K562 (cell line): ENCODE data around the gene MME. TPM values are rescaled to one million over a fixed set of nuclear protein-coding genes. Genes with fewer than 3 reads are reported as not detected.

Experiments used
- GABPB1 ChIP-seq: sonication (generic); formaldehyde crosslinking; IDR thresholded peaks from 2 replicates; pipeline ENCODE4 v1.8.0; 2022; ENCODE audit warnings: mild to moderate bottlenecking, missing genetic modification reagents
- GATAD2B ChIP-seq: fragments of 450-650 bp; IDR thresholded peaks from 2 replicates; pipeline ENCODE4 v1.6.1; 2017; ENCODE audit warnings: mild to moderate bottlenecking, borderline replicate concordance
- KLF13 ChIP-seq: fragments of 450-650 bp; IDR thresholded peaks from 2 replicates; pipeline ENCODE4 v1.6.1; 2016; ENCODE audit warnings: missing genetic modification characterization, low read depth, mild to moderate bottlenecking, missing compliant biosample characterization, moderate library complexity, borderline replicate concordance
- KLF6 ChIP-seq: fragments of 250-450 bp; sonication (Bioruptor Pico); IDR thresholded peaks from 2 replicates; pipeline ENCODE4 v1.4.0; 2020; ENCODE audit warnings: mild to moderate bottlenecking, moderate library complexity, borderline replicate concordance
- MAZ ChIP-seq, 2 experiments: fragments of 450-650 bp in 1 of 2; sonication (generic) in 1 of 2; formaldehyde crosslinking; IDR thresholded peaks in 1 of 2; conservative IDR thresholded peaks in 1 of 2; 2 replicates each; pipeline versions ENCODE4 v1.4.0 to v1.5.0; 2020; ENCODE audit warnings: mild to moderate bottlenecking in 1 of 2, missing genetic modification reagents in 1 of 2
- MCM3 ChIP-seq: fragments of 450-650 bp; IDR thresholded peaks from 2 replicates; pipeline ENCODE4 v1.6.1; 2016
- NR2C1 ChIP-seq, 2 experiments: fragments of 450-650 bp; IDR thresholded peaks; 2 replicates each; pipeline ENCODE4 v1.6.1; 2017; ENCODE audit warnings: mild to moderate bottlenecking in 2 of 2, antibody characterized with exemption in 1 of 2, inconsistent platforms in 1 of 2, missing compliant biosample characterization in 1 of 2, missing genetic modification characterization in 1 of 2
- NRF1 ChIP-seq, 2 experiments: fragments of 450-650 bp; IDR thresholded peaks in 1 of 2; conservative IDR thresholded peaks in 1 of 2; 2 replicates each; pipeline ENCODE4 v1.6.1; 2014; ENCODE audit warnings: mild to moderate bottlenecking in 2 of 2
- PTRF ChIP-seq: fragments of 450-650 bp; IDR thresholded peaks from 2 replicates; pipeline ENCODE4 v1.6.1; 2016; ENCODE audit warnings: mild to moderate bottlenecking, missing genetic modification characterization, missing compliant biosample characterization
- RB1 ChIP-seq: fragments of 450-650 bp; IDR thresholded peaks from 2 replicates; pipeline ENCODE4 v1.6.1; 2017; ENCODE audit warnings: low read depth, mild to moderate bottlenecking
- RBM17 ChIP-seq: fragments of 200-400 bp; formaldehyde crosslinking; IDR thresholded peaks from 2 replicates; pipeline ENCODE4 v1.6.1; 2017; ENCODE audit warnings: low read depth, mild to moderate bottlenecking, low read length, borderline replicate concordance
- SIX5 ChIP-seq, 2 experiments: IDR thresholded peaks; 2 replicates each; pipeline ENCODE4 v1.6.1; 2011; ENCODE audit warnings: low read length in 2 of 2, borderline replicate concordance in 1 of 2, low read depth in 1 of 2, mild to moderate bottlenecking in 1 of 2, moderate library complexity in 1 of 2; ENCODE audit not compliant: insufficient read depth in 1 of 2
- SMAD2 ChIP-seq: fragments of 150-350 bp; IDR thresholded peaks from 2 replicates; pipeline ENCODE4 v1.6.1; 2014; ENCODE audit warnings: low read depth, mild to moderate bottlenecking, low read length
- SRF ChIP-seq, 2 experiments: fragments of 250-450, 450-650 bp in 1 of 2; sonication (Bioruptor Pico) in 1 of 2; sonication (generic) in 1 of 2; formaldehyde crosslinking; IDR thresholded peaks; 2 replicates each; pipeline versions ENCODE4 v1.5.0 to v1.5.1; 2020 to 2022; ENCODE audit warnings: mild to moderate bottlenecking in 1 of 2, missing genetic modification reagents in 1 of 2
- STAT5B ChIP-seq: fragments of 250-450 bp; sonication (Bioruptor Pico); IDR thresholded peaks from 2 replicates; pipeline ENCODE4 v1.8.0; 2021; ENCODE audit warnings: mild to moderate bottlenecking, inconsistent platforms
- ZFPM2 ChIP-seq: fragments of 250-450 bp; sonication (Bioruptor Pico); IDR thresholded peaks from 2 replicates; pipeline ENCODE4 v1.5.1; 2022; ENCODE audit warnings: mild to moderate bottlenecking
- ZNF780A ChIP-seq: fragments of 250-450 bp; sonication (Bioruptor Pico); IDR thresholded peaks from 2 replicates; pipeline ENCODE4 v1.5.0; 2021; ENCODE audit warnings: mild to moderate bottlenecking
- polyA plus RNA-seq, 8 experiments: library from polyadenylated mRNA; depleted of rRNA in 4 of 8; stranded (reverse) in 5 of 8; unstranded in 3 of 8; fragments of >200 nt; fragmentation: Nextera tagmentation in 2 of 8; fragmentation: Illumina TruSeq in 1 of 8; extraction: Ambion mirVana in 2 of 8; extraction: Trizol in 1 of 8; gene quantifications; 2 replicates each; pipeline versions ENCODE4 v1.2.1 to v1.2.3, GENCODE V29; 2011 to 2014; ENCODE audit warnings: inconsistent platforms in 1 of 8, missing spikeins in 1 of 8
- total RNA-seq, 7 experiments: library from RNA; depleted of rRNA in 6 of 7; stranded (reverse); fragments of >200 nt in 6 of 7; fragmentation: Illumina TruSeq in 2 of 7; extraction: Trizol in 2 of 7; gene quantifications; 2 replicates each; pipeline versions ENCODE4 v1.2.1 to v1.2.3, GENCODE V29; 2011 to 2021; ENCODE audit warnings: low replicate concordance in 1 of 7
- TF ChIP-seq, protein P1 (sequence below): fragments of 200-400 bp; formaldehyde crosslinking; IDR thresholded peaks from 2 replicates; pipeline ENCODE4 v1.6.1; 2017; ENCODE audit warnings: mild to moderate bottlenecking, low read depth, low read length, moderate library complexity
- TF ChIP-seq, protein P2 (sequence below): fragments of 450-650 bp; IDR thresholded peaks from 2 replicates; pipeline ENCODE4 v1.6.1; 2016; ENCODE audit warnings: mild to moderate bottlenecking
- TF ChIP-seq, protein P3 (sequence below): sonication (generic); formaldehyde crosslinking; IDR thresholded peaks from 2 replicates; pipeline ENCODE4 v1.8.1; 2023; ENCODE audit warnings: mild to moderate bottlenecking, missing genetic modification reagents
- TF ChIP-seq, protein P4 (sequence below): fragments of 250-450 bp; sonication (Bioruptor Pico); IDR thresholded peaks from 2 replicates; pipeline ENCODE4 v1.8.0; 2022; ENCODE audit warnings: inconsistent platforms, mild to moderate bottlenecking, moderate library complexity, borderline replicate concordance

The MME gene
- total and polyA plus RNA-seq, 9 of the 15 experiments (the other 6 are each of a cell fraction or from before 2014, with no cell fraction given): 0.80 to 8.6 (median 2.5) TPM

DNA sequence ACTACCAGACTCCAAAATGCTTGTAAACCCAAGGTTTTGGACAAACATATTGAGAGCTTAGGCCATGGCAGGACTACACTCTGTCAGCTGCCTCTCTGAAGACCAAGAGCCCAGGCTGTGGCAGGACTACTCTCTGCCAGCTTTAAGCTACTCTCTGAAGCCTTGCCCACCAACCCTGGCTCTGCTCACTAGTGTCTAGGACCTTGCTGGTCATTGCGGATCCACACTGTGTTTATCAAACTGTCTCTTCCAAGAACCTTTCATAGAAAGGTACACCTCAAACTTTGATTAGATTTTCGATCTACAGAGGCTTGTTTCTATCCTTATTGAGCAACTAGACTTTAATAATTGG is 41.9 kb upstream of the MME start (continued):
- TF ChIP-seq, protein P1, sequence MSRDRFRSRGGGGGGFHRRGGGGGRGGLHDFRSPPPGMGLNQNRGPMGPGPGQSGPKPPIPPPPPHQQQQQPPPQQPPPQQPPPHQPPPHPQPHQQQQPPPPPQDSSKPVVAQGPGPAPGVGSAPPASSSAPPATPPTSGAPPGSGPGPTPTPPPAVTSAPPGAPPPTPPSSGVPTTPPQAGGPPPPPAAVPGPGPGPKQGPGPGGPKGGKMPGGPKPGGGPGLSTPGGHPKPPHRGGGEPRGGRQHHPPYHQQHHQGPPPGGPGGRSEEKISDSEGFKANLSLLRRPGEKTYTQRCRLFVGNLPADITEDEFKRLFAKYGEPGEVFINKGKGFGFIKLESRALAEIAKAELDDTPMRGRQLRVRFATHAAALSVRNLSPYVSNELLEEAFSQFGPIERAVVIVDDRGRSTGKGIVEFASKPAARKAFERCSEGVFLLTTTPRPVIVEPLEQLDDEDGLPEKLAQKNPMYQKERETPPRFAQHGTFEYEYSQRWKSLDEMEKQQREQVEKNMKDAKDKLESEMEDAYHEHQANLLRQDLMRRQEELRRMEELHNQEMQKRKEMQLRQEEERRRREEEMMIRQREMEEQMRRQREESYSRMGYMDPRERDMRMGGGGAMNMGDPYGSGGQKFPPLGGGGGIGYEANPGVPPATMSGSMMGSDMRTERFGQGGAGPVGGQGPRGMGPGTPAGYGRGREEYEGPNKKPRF: no peak
- no peak for TF ChIP-seq RB1
- TF ChIP-seq, protein P2, sequence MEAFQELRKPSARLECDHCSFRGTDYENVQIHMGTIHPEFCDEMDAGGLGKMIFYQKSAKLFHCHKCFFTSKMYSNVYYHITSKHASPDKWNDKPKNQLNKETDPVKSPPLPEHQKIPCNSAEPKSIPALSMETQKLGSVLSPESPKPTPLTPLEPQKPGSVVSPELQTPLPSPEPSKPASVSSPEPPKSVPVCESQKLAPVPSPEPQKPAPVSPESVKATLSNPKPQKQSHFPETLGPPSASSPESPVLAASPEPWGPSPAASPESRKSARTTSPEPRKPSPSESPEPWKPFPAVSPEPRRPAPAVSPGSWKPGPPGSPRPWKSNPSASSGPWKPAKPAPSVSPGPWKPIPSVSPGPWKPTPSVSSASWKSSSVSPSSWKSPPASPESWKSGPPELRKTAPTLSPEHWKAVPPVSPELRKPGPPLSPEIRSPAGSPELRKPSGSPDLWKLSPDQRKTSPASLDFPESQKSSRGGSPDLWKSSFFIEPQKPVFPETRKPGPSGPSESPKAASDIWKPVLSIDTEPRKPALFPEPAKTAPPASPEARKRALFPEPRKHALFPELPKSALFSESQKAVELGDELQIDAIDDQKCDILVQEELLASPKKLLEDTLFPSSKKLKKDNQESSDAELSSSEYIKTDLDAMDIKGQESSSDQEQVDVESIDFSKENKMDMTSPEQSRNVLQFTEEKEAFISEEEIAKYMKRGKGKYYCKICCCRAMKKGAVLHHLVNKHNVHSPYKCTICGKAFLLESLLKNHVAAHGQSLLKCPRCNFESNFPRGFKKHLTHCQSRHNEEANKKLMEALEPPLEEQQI: 0 out of 2 replicates have a peak, but pooled peaks have one; percentile 10
- no peak for TF ChIP-seq STAT5B (CRISPR knock-in tag)
- TF ChIP-seq, protein P3, sequence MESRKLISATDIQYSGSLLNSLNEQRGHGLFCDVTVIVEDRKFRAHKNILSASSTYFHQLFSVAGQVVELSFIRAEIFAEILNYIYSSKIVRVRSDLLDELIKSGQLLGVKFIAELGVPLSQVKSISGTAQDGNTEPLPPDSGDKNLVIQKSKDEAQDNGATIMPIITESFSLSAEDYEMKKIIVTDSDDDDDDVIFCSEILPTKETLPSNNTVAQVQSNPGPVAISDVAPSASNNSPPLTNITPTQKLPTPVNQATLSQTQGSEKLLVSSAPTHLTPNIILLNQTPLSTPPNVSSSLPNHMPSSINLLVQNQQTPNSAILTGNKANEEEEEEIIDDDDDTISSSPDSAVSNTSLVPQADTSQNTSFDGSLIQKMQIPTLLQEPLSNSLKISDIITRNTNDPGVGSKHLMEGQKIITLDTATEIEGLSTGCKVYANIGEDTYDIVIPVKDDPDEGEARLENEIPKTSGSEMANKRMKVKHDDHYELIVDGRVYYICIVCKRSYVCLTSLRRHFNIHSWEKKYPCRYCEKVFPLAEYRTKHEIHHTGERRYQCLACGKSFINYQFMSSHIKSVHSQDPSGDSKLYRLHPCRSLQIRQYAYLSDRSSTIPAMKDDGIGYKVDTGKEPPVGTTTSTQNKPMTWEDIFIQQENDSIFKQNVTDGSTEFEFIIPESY: no peak
- no peak for TF ChIP-seq PTRF (tag)
- TF ChIP-seq GABPB1 (CRISPR knock-in tag): no peak
- TF ChIP-seq RBM17: no peak
- TF ChIP-seq GATAD2B: no peak
- no peak for TF ChIP-seq KLF13 (tag)
- TF ChIP-seq SIX5 (IDR thresholded peaks at IDR 0.05; ENCODE audit: borderline replicate concordance in 1 of 2, insufficient read depth in 1 of 2, low read depth in 1 of 2, low read length in 2 of 2): no peak
- no peak for TF ChIP-seq NR2C1 (IDR thresholded peaks at IDR 0.05)
- no peak for TF ChIP-seq NR2C1 (tag; IDR thresholded peaks at IDR 0.05)
- no peak for TF ChIP-seq NRF1 (conservative IDR thresholded peaks at IDR 0.05 in 1 of 2, IDR thresholded peaks at IDR 0.05 in 1 of 2)
- no peak for TF ChIP-seq SMAD2
- TF ChIP-seq, protein P4, sequence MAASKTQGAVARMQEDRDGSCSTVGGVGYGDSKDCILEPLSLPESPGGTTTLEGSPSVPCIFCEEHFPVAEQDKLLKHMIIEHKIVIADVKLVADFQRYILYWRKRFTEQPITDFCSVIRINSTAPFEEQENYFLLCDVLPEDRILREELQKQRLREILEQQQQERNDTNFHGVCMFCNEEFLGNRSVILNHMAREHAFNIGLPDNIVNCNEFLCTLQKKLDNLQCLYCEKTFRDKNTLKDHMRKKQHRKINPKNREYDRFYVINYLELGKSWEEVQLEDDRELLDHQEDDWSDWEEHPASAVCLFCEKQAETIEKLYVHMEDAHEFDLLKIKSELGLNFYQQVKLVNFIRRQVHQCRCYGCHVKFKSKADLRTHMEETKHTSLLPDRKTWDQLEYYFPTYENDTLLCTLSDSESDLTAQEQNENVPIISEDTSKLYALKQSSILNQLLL (CRISPR knock-in tag): no peak
- TF ChIP-seq MCM3: no peak
- no peak for TF ChIP-seq KLF6
- no peak for TF ChIP-seq ZFPM2 (CRISPR knock-in tag)
- TF ChIP-seq SRF (CRISPR knock-in tag; IDR thresholded peaks at IDR 0.05): no peak
- TF ChIP-seq ZNF780A (CRISPR knock-in tag): no peak
- TF ChIP-seq MAZ (CRISPR knock-in tag; conservative IDR thresholded peaks at IDR 0.05 in 1 of 2, IDR thresholded peaks at IDR 0.05 in 1 of 2): no peak
